Caco-2 (cell line): Measurements from ENCODE around the gene AQP6. TPM values are rescaled to one million over a fixed set of nuclear protein-coding genes. Genes with fewer than 3 reads are reported as not detected.

Experiments used
- BruUV-seq: library from RNA; stranded (reverse); fragments of 400-500 nt; replicated peaks from 2 replicates; lab custom pipeline; 2021; lab: Mats Ljungman, UMichigan
- CTCF ChIA-PET: fragments of 300-600 bp; sonication (Branson Sonifier 250); formaldehyde crosslinking; loops from one replicate; lab custom pipeline; 2022; ENCODE audit warnings: antibody characterized with exemption; lab: Charles Lee
- POLR2A ChIA-PET: fragments of 300-600 bp; sonication (Branson Sonifier 250); formaldehyde crosslinking; loops from one replicate; lab custom pipeline; 2022; ENCODE audit warnings: antibody characterized with exemption; lab: Charles Lee
- DNase-seq, 2 experiments: peaks; one replicate each; pipeline versions ENCODE4 v3.0.0 to v3.0.0-alpha.2; 2020 to 2022
- H3K27me3 ChIP-seq: replicated peaks from 2 replicates; pipeline ENCODE4 v1.6.0; 2011; ENCODE audit warnings: low read length; ENCODE audit not compliant: control insufficient read depth, insufficient read depth
- H3K36me3 ChIP-seq: 2 replicates; pipeline ENCODE4 v1.5.1; 2011; ENCODE audit warnings: low read length; ENCODE audit not compliant: control insufficient read depth, insufficient read depth
- H3K4me1 ChIP-seq: fragments of 250-450 bp; sonication (Bioruptor Pico); 2 replicates; pipeline ENCODE4 v1.5.1; 2020; ENCODE audit warnings: mild to moderate bottlenecking
- H3K4me3 ChIP-seq: 2 replicates; pipeline ENCODE4 v1.5.1; 2011; ENCODE audit warnings: low read depth, mild to moderate bottlenecking, control low read depth, low read length
- H3K9me3 ChIP-seq: fragments of 250-450 bp; sonication (Bioruptor Pico); 2 replicates; pipeline ENCODE4 v1.5.1; 2020; ENCODE audit warnings: mild to moderate bottlenecking, moderate library complexity
- H3K27ac Mint-ChIP-seq: one replicate; pipeline ENCODE4 v1.8.0; 2022; ENCODE audit warnings: mixed read lengths; ENCODE audit not compliant: unreplicated experiment
- H3K27me3 Mint-ChIP-seq: one replicate; pipeline ENCODE4 v1.8.0; 2022; ENCODE audit warnings: mixed read lengths; ENCODE audit not compliant: insufficient read depth, unreplicated experiment
- H3K36me3 Mint-ChIP-seq: one replicate; pipeline ENCODE4 v1.8.0; 2022; ENCODE audit warnings: mild to moderate bottlenecking, mixed read lengths; ENCODE audit not compliant: insufficient read depth, unreplicated experiment
- H3K4me1 Mint-ChIP-seq: one replicate; pipeline ENCODE4 v1.8.0; 2022; ENCODE audit warnings: low read depth, mixed read lengths; ENCODE audit not compliant: unreplicated experiment
- H3K4me3 Mint-ChIP-seq: one replicate; pipeline ENCODE4 v1.8.0; 2022; ENCODE audit warnings: mild to moderate bottlenecking, moderate library complexity, mixed read lengths; ENCODE audit not compliant: unreplicated experiment
- H3K9me3 Mint-ChIP-seq: one replicate; pipeline ENCODE4 v1.8.0; 2022; ENCODE audit warnings: mixed read lengths; ENCODE audit not compliant: unreplicated experiment
- intact Hi-C: fragments of 100-400 bp; cut with micrococcal nuclease; formaldehyde crosslinking; loops from one replicate; pipeline ENCODE4 v1.10.0; 2022; ENCODE audit not compliant: unreplicated experiment
- total RNA-seq: library from RNA; stranded (reverse); gene quantifications from 2 replicates; pipeline ENCODE4 v1.2.3, GENCODE V29; 2022
- TF ChIP-seq, protein P1 (sequence below), 2 experiments: fragments of 200-600 bp in 1 of 2; IDR thresholded peaks; 1 replicate in 1 of 2; 2 replicates in 1 of 2; pipeline versions ENCODE4 v1.5.1 to v1.8.0; 2011 to 2022; ENCODE audit warnings: antibody characterized with exemption in 1 of 2, control low read depth in 1 of 2, inconsistent platforms in 1 of 2, low read depth in 1 of 2, low read length in 1 of 2, mild to moderate bottlenecking in 1 of 2, moderate library complexity in 1 of 2; ENCODE audit not compliant: insufficient read depth in 1 of 2, severe bottlenecking in 1 of 2, unreplicated experiment in 1 of 2

The AQP6 gene
- total RNA-seq, 1 experiment from 2014 or later, result not detected

DNA sequence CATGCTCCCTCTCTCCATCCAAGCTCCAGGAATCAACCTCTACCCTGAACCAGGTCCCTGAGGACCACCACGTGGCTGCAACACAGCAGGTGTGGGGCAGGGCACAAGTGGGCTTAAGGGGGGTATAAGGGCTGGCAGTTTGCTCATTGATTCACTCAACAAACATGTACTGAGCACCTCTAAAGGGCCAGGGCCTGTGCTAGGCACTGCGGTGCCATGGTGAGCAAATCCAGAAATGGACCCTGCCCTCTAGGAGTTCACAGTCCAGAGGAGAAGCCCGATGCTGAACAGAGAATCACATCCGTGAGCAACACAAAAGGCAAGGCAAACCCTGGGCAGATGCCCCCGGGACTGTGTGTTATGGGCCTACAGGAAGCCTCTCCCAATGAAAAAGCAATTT, 28.7 kb upstream of the AQP6 start:
- intact Hi-C loops, result no loop called here
- Mint-ChIP-seq H3K4me3 (no peak overlapping the region), H3K9me3 (no peaks in the 10 kb centered on the region), H3K27me3 (no peaks in the 10 kb centered on the region), H3K36me3 (peaks cover 10% of the 10 kb centered on the region), H3K4me1 (peaks cover 12% of the 10 kb centered on the region), H3K27ac (no peak overlapping the region)
- no peaks in the 10 kb centered on the region for H3K36me3 ChIP-seq
- ChIA-PET POLR2A (no interaction called here), CTCF (interaction anchor here (0.6 kb wide), 1 partner anchor 203 kb away, joined by 5 read pairs; the partner anchor contains the start of gene TMBIM6)
- H3K27me3 ChIP-seq, result no peaks in the 10 kb centered on the region
- no TSS peak for BruUV-seq
- H3K4me1 ChIP-seq, result peaks cover 5% of the 10 kb centered on the region
- TF ChIP-seq, protein P1, sequence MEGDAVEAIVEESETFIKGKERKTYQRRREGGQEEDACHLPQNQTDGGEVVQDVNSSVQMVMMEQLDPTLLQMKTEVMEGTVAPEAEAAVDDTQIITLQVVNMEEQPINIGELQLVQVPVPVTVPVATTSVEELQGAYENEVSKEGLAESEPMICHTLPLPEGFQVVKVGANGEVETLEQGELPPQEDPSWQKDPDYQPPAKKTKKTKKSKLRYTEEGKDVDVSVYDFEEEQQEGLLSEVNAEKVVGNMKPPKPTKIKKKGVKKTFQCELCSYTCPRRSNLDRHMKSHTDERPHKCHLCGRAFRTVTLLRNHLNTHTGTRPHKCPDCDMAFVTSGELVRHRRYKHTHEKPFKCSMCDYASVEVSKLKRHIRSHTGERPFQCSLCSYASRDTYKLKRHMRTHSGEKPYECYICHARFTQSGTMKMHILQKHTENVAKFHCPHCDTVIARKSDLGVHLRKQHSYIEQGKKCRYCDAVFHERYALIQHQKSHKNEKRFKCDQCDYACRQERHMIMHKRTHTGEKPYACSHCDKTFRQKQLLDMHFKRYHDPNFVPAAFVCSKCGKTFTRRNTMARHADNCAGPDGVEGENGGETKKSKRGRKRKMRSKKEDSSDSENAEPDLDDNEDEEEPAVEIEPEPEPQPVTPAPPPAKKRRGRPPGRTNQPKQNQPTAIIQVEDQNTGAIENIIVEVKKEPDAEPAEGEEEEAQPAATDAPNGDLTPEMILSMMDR (IDR thresholded peaks at IDR 0.05; ENCODE audit: insufficient read depth in 1 of 2, low read depth in 1 of 2, low read length in 1 of 2, severe bottlenecking in 1 of 2, unreplicated experiment in 1 of 2), result no peak
- H3K4me3 ChIP-seq, result no peak overlapping the region
- no peak for DNase-seq
- no peaks in the 10 kb centered on the region for H3K9me3 ChIP-seq

DNA sequence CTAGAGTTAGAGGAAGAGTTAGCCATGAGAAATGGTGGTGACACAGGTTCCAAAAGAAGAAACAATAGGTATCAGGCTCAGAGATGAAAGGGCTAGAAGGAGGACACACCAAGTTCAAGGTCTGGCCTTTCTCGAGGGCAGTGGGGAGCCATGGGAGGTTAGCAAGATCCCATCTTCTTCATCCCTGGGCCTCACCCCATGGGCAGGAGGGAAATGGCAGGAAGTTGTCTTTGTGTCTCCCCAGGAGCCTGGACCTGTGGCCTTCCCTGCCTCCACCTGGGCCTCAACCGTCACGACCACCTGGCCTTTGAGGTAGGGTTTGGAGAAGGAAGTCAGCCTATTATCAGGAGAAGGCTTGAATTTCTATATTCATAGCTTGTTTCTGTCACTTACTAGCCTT, 28.0 kb upstream of the AQP6 start:
- Mint-ChIP-seq H3K36me3 (peaks cover 10% of the 10 kb centered on the region), H3K4me3 (no peak overlapping the region), H3K27me3 (no peaks in the 10 kb centered on the region), H3K9me3 (no peaks in the 10 kb centered on the region), H3K27ac (no peak overlapping the region), H3K4me1 (peaks cover 12% of the 10 kb centered on the region)
- ChIA-PET CTCF (interaction anchor here (1.6 kb wide), 1 partner anchor 126 kb away, joined by 5 read pairs; no protein-coding TSS in a partner anchor), POLR2A (no interaction called here)
- DNase-seq, result no peak
- Histone ChIP-seq H3K27me3 (no peaks in the 10 kb centered on the region), H3K4me3 (no peak overlapping the region), H3K36me3 (no peaks in the 10 kb centered on the region), H3K9me3 (no peaks in the 10 kb centered on the region), H3K4me1 (peaks cover 5% of the 10 kb centered on the region)
- intact Hi-C loops, result no loop called here
- no TSS peak for BruUV-seq
- TF ChIP-seq, protein P1 (IDR thresholded peaks at IDR 0.05; ENCODE audit: insufficient read depth in 1 of 2, low read depth in 1 of 2, low read length in 1 of 2, severe bottlenecking in 1 of 2, unreplicated experiment in 1 of 2), result no peak

DNA sequence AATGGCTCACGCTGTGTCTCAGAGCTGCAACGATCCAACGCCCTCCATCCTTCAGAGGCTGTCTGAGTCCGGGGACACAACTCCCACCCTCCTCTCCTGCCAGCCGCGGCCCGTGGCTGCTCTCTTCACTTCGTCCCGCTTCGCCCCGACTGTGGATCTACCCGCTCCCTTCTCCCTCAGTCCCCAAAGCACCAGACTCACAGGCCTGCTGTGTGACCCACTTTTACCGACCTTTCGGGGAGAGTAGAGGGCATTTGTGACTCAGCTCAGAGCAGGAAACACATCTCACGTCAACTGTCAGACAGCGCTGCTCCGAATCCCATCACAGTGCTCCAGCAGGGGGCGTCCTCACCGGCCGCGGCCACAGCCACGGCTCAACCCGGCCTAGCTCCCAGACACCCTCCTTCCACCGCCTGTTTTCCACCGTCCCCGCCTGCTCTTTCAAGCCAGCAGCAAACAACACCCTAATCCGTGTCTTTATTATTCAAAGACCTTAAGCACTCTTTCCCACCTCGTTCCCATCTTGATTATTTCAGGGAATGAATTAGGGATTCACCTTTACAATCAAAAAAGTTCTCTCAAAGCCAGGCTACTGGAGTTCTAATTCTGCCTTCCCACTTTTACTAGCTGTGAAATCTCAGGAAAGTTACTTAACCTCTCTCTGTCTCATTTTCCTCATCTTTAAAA, 27.2 kb upstream of the AQP6 start:
- no peaks in the 10 kb centered on the region for H3K27me3 ChIP-seq
- ChIA-PET CTCF (interaction anchor here (0.6 to 1.6 kb wide), 5 partner anchors 22 to 169 kb away, joined by 3 to 9 read pairs (median 5); no protein-coding TSS in a partner anchor), POLR2A (interaction anchor here (0.6 kb wide), 1 partner anchor 281 kb away, joined by 3 read pairs; no protein-coding TSS in a partner anchor)
- no peak overlapping the region for H3K4me3 ChIP-seq
- no peak overlapping the region for H3K4me3 Mint-ChIP-seq
- no peaks in the 10 kb centered on the region for H3K27me3 Mint-ChIP-seq
- H3K4me1 Mint-ChIP-seq, result peaks cover 12% of the 10 kb centered on the region
- H3K36me3 Mint-ChIP-seq, result peaks cover 8% of the 10 kb centered on the region
- no TSS peak for BruUV-seq
- TF ChIP-seq, protein P1 (IDR thresholded peaks at IDR 0.05; ENCODE audit: insufficient read depth in 1 of 2, low read depth in 1 of 2, low read length in 1 of 2, severe bottlenecking in 1 of 2, unreplicated experiment in 1 of 2), result peak; percentile 64 to 76
- peak in 1 of 2 experiments; percentile 68 for DNase-seq
- peaks cover 5% of the 10 kb centered on the region; the same call in 1 of the 2 replicates for H3K4me1 ChIP-seq
- H3K27ac Mint-ChIP-seq, result no peak overlapping the region
- intact Hi-C loops, result no loop called here
- H3K36me3 ChIP-seq, result no peaks in the 10 kb centered on the region
- H3K9me3 Mint-ChIP-seq, result no peaks in the 10 kb centered on the region
- H3K9me3 ChIP-seq, result no peaks in the 10 kb centered on the region
